DND-41 (cell line): Measurements from ENCODE around the gene UGT2B7.

Experiments used
- EZH2 ChIP-seq: IDR thresholded peaks from 3 replicates; pipeline ENCODE4 v1.6.1; 2012; ENCODE audit warnings: borderline replicate concordance, low read depth, mild to moderate bottlenecking, moderate library complexity, low read length, inconsistent platforms; ENCODE audit not compliant: severe bottlenecking
- TF ChIP-seq, protein P1 (sequence below): IDR thresholded peaks from 2 replicates; pipeline ENCODE4 v1.5.1; 2012; ENCODE audit warnings: borderline replicate concordance, low read length, moderate library complexity, mild to moderate bottlenecking; ENCODE audit not compliant: poor library complexity, severe bottlenecking; ENCODE audit errors: extremely low read depth

DNA sequence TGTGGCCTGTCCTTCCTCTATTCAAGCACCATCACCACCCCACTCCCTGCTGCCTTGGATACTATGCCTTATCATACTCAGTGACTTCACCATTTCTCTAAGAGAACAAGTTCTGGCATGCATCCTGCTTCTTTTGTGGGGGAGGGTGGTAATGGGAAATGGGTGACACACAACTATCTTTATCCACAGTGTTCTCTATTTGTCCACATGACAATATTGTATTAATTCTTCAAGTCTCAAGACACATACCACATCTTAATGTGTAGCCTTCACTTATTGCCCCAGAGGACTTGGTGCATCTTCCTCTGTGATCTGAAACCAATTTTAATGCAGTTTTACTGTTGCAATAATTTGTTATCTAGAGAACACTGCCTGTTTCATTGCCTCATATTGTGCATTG lies 29.3 kb upstream of the UGT2B7 start:
- TF ChIP-seq, protein P1, sequence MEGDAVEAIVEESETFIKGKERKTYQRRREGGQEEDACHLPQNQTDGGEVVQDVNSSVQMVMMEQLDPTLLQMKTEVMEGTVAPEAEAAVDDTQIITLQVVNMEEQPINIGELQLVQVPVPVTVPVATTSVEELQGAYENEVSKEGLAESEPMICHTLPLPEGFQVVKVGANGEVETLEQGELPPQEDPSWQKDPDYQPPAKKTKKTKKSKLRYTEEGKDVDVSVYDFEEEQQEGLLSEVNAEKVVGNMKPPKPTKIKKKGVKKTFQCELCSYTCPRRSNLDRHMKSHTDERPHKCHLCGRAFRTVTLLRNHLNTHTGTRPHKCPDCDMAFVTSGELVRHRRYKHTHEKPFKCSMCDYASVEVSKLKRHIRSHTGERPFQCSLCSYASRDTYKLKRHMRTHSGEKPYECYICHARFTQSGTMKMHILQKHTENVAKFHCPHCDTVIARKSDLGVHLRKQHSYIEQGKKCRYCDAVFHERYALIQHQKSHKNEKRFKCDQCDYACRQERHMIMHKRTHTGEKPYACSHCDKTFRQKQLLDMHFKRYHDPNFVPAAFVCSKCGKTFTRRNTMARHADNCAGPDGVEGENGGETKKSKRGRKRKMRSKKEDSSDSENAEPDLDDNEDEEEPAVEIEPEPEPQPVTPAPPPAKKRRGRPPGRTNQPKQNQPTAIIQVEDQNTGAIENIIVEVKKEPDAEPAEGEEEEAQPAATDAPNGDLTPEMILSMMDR: no peak
- no peak for TF ChIP-seq EZH2
